Upper lobe of left lung (tissue), 4 donors: ENCODE data around the gene PPM1B.

ENCODE experiments used
- CTCF ChIP-seq, 6 experiments: fragments of 450-650 bp in 4 of 6; fragments of 200-600 bp in 2 of 6; sonication (generic) in 2 of 6; IDR thresholded peaks; one replicate each; pipeline ENCODE4 v1.5.1; 2016 to 2019; ENCODE audit warnings: antibody characterized with exemption in 6 of 6
- POLR2A ChIP-seq, 4 donors: fragments of 450-650 bp; IDR thresholded peaks; one replicate each; pipeline ENCODE4 v1.5.1; 2016 to 2017; ENCODE audit warnings: antibody characterized with exemption in 4 of 4, mild to moderate bottlenecking in 2 of 4

DNA sequence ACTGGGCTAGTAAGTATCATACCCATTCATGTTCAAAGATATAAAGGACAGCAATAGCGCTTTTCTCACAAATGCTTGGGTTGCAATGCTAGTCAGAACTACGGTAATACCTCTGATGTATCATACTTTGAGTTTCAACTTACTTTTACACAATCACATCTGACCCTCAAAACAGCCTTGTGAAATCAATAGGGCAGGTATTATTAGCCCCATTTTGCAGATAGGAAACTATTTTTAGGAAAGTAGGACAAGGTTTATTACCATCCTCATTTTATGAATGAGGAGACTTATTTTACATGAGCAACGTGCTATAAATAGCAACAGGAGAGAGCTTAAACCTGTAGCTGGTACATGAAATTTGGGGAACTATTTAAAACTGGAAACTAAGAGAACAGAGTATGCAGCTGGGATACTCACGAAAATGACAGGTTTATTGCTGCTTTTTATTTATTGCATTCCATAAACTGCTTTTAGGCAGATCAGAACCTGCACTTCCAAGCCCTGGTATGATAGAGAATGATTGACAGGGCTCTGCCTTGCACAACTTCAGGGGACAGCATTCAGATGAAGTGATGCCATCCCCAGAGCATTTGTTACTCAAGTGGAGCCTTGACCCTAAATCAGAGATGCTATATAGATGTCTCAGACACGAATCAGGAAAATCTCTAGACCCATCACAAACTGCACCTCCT, 42.4 kb upstream of the PPM1B start:
- TF ChIP-seq POLR2A (IDR thresholded peaks at IDR 0.05), result no peak
- no peak for TF ChIP-seq CTCF (IDR thresholded peaks at IDR 0.05)
